Activated CD8-positive, alpha-beta memory T cell treated with anti-CD3 and anti-CD28 coated beads for 1 hour (primary cell): Measurements from ENCODE around the gene PAPOLB.
"Not testable (repeated sequence)": the region's sequence is repeated elsewhere in the genome, so short reads cannot be mapped to it uniquely, and the experiment has no call there.

Experiments
- DNase-seq, 2 donors: peaks; one replicate each; pipeline ENCODE4 v3.0.0-alpha.2; 2020; ENCODE audit warnings: low read depth in 1 of 2; ENCODE audit errors: extremely low read depth in 1 of 2

The PAPOLB gene

GRCh38 chr7:4861673-4862072 lies at the start of gene PAPOLB:
Gene PAPOLB, minus strand, starts transcription at chr7:4862030. Its CDS starts 220 bp downstream, at chr7:4861810.
- peak in 1 of 2 donors; percentile 20 for DNase-seq

DNA sequence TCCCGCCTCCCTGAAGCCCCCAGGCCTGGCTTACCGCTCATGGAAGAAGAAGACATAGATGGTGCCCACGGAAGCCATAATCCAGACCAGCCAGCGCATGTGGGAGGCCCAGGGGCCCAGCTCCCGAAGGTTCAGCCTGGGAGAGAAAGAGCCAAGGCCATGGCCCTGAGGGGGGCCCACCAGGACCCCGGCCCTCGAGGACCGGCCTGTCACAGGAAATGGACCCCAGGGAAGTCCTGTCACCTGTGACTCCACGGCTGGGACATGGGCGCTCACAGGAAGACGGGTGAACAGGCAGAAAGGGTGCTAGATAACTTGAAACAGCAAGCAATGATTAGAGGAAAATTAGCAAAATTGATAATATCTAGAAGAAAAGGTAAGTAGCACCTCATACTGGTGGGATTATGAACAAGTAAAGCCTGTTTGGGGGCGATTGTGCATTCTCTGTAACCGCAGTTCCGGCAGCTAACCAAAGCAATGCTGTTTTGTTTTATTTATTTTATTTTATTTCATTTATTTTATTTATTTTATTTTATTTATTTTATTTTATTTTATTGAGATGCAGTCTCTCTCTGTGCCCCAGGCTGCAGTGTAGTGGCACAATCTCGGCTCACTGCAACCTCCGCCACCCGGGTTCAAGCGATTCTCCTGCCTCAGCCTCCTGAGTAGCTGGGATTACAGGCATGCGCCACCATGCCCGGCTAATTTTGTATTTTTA lies 49.4 kb upstream of the PAPOLB start:
- no peak for DNase-seq

DNA sequence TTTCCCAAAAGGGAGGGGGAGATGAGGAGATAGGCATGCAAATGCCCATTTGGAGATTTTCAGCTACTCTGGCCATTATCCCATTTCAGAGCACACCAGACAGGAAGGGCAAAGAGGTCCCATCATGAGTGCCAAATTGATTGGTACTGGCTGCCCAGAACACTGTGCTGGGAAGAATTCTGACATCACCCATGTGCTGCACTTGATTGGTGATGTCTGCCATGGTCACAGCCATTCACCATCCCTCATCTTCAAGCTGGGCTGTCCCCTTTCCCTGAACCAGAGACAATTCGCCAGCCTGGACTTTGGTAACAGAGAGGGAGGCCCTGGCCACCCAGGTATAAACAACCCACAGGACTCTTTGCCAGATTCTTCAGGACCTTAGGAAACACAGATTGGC lies 44.9 kb upstream of the PAPOLB start:
- DNase-seq = no peak

DNA sequence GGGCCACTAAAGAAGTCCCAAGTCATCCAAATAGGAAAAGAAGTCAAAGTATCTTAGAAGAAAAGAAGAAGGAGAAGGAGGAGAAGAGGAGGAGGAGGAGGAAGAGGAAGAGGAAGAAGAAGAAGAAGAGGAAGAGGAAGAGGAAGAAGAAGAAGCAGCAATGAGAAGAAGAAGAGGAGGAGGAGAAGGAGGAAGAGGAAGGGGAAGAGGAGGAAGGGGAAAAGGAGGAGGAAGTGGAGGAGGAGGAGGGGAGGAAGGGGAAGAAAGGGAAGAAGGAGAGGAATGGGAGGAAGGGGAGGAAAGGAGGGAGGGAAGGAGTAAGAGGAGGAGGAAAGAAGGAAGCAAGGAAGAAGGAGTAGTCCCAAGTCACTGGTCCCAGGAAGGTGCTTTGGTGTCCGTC lies 43.3 kb upstream of the PAPOLB start:
- DNase-seq = no peak

- DNase-seq = no peak
Observed at GRCh38 chr7:4904346-4904745, 42.5 kb upstream of the PAPOLB start.

DNA sequence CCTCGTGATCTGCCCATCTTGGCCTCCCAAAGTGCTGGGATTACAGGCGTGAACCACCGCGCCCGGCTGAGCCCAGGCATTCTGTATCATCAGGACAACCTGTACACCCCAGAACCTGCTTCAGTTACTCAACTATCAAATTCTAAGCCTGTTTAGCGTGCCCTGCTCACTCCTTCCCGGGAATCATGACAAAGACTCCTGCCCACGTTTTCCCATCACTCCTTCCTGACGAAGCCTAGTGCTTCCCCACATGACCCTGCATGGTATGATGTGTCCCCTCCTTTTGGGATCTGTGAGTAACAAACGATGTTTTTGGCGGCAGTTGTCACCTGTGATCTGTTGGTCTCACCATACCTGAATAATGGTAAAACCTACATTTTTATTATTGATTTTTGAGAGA lies 33.9 kb upstream of the PAPOLB start:
- no peak for DNase-seq

DNA sequence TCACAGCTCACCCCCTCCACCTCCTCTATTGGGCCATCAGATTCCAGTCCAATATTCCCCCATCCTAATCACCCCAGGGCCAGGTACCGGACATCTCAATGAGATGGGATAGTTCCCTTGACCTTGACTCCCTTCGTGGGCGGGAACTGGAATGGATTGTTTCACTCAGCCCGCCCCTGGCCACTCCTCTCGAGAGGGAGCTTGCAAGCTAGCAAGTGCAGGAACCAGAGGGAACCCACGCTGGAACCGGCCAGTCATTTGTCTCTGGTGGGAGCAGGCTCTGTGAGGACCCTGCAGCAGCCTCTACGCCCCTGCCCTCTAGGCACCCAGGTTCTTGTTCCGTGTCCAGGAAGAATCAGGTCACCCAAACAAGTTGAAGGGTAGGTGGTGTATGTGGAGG lies 32.7 kb upstream of the PAPOLB start:
- DNase-seq = no peak

DNA sequence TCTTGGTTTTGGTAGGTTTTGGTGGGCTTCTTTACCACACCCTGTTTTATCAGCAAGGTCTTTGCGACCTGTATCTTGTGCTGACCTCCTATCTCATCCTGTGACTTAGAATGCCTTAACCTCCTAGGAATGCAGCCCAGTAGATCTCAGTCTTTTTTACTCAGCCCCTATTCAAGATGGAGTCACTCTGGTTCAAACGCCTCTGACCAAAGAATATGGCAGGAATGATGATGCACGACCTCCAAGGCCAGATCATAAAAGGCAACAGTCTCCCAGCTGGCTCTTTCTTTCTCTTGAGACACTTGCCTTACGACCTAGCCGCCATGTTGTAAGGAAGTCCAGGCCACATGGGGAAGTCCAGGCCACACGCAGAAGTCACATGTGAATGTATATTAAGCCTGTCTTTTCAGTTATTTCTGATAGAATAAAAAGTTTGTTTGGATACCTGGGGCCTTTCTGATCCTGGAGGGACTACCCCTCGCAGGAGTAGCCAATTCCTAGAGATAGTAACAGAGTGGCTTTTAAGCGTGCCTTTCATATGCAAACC lies 32.2 kb upstream of the PAPOLB start:
- no peak for DNase-seq

- DNase-seq = not testable (repeated sequence)
Observed at GRCh38 chr7:4893188-4893587, 31.4 kb upstream of the PAPOLB start.

DNA sequence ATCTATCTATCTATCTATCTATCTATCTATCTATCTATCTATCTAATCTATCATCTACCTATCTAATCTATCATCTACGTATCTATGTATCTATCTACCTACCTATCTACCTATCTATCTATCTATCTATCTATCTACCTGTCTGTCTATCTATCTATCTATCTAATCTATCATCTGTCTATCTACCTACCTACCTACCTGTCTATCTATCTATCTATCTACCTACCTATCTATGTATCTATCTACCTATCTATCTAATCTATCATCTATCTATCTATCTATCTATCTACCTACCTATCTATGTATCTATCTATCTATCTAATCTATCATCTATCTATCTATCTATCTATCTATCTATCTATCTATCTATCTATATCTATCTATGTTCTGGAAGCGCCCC lies 29.7 kb upstream of the PAPOLB start:
- not testable (repeated sequence) for DNase-seq

GRCh38 chr7:4889682-4890081 lies 27.9 kb upstream of the PAPOLB start:
- no peak for DNase-seq

DNA sequence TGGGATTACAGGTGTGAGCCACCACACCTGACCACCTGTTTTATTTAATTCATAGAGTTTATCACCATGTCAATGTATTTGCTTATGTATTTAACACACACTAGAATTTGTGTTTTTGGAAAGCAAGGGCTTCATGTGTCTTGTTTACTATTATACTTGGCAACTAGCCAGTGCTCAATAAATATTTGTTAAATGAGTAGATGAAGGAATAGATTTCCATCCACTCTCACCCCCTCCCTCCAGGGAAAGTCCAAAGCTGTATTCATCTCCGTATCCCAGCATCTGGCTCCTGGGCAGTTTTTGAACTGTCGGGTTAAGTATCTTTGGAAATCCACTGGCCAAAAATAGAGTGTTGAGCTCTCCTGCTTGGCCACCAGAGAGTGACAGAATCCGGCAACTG lies 26.3 kb upstream of the PAPOLB start:
- no peak for DNase-seq

DNA sequence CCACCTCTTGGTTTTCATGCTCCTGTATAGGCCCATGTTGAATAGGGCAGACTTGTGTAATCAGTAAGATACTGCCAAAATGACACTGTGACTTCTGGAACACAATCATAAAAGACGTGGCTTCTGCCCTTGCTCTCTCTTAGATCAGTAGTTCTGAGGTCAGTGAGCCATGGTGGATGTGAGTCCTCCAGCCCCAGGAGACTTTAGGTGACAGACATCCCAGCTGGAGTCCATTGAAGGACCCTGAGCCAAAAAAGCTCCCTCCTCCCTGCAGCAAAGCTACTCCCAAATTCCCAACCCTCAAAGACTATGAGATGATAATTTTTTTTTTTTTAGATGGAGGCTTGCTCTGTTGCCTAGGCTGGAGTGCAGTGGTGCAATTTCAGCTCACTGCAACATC lies 24.8 kb upstream of the PAPOLB start:
- no peak for DNase-seq

- no peak for DNase-seq
Observed at GRCh38 chr7:4885317-4885807, 23.5 kb upstream of the PAPOLB start.

- DNase-seq = no peak
Observed at GRCh38 chr7:4884164-4884563, 22.3 kb upstream of the PAPOLB start.

DNA sequence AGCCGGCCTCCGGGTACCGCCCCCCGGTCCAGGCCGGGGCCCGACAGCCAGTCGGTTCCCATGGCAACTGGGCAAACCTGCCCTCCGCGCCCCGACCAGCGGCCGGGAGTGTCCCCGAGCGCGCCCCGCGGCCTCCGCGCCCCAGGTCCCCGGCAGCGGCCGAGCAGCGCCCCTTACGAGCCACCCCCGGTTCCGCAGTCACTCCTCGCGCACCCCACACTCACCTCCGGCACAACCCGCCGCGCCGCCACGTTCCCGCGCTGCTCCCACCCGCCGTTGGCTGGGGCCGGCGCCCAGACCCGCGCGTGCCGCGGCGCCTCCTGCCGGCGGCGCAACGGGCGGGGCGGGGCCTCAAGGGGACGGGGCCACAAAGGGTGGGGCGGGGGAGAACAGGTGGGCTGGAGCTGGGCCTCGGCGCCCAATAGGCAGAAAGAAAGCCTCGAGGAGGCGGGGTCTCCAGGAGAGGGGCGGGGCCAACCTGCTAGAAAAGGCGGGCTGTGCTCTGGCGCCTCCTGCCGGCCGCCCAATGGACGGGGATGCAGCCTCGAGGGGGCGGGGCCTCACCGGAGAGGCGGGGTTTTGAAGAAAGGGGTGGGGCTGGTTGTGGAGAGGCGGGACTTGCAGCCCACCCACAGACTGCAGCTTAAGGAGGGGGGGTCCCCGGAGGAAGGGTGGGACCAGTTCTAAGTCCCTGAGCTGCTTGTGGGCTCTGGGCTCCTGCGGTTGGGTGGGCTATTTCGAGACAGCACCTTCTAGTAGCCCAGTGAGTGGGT lies 21.7 kb upstream of the PAPOLB start, which contains the start of gene RADIL:
TSS of gene RADIL (minus strand) at position 345 of the 773 bp plus-strand sequence. CDS start 5,577 bp downstream, outside the sequence.
- DNase-seq = peak; percentile 63 to 70

DNA sequence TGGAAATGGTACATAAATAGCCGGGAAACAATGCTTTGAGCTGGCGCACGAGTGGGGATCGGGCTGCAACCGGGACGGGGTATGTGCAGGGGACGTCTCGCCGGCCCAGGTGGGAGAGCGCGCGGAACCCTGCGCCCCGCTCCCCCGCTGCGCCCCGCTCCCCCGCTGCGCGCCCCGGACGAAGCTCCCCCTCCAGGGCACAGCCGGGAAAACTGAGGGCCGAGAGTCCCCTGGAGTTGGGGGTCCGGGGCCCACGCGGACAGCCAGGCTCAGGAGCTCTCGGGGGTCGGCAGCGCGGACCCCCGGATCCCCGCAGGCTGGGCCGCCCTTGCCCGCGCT lies 21.2 kb upstream of the PAPOLB start:
- no peak for DNase-seq

GRCh38 chr7:4882169-4883032 lies 20.6 kb upstream of the PAPOLB start:
- DNase-seq = no peak

DNA sequence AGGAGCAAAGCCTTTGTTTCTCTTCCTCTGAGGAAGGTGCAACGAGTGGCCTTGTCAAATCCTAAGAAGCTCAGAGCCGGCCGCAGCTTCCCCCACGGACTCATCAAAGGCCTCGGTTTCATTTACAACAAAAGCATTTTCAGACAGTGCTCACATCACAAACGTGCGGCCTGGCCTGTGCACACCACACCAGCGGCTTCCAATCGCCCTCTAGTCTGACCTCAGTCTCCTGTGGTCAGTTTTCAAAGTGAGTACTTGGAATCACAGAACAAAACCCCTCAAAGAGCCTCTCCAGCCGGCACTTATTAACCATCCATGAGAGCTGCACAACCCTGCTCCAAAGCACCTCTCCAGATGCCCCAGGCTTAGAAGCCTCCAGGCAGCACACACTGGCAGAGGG lies 18.4 kb upstream of the PAPOLB start:
- no peak for DNase-seq

GRCh38 chr7:4879396-4880081 lies 17.7 kb upstream of the PAPOLB start:
- no peak for DNase-seq
